Left lung (tissue), 10 donors: ENCODE data around the gene CPED1. TPM values are rescaled to one million over a fixed set of nuclear protein-coding genes. Genes with fewer than 3 reads are reported as not detected.

Experiments used
- ATAC-seq: fragments of 200-7000 bp; cut with Tn5 transposase; one replicate; pipeline ENCODE4 v1.9.1; 2020; ENCODE audit warnings: moderate library complexity
- DNase-seq, 4 donors: peaks; one replicate each; pipeline ENCODE4 v3.0.0-alpha.2; 2013 to 2020
- H3K27ac ChIP-seq, 2 donors: fragments of 200-600 bp; sonication (generic) in 1 of 2; one replicate each; pipeline versions ENCODE4 v1.5.0 to v1.8.0; 2020 to 2021
- H3K27me3 ChIP-seq, 2 donors: fragments of 200-600 bp; sonication (generic) in 1 of 2; one replicate each; pipeline versions ENCODE4 v1.5.0 to v1.8.0; 2020 to 2021
- H3K36me3 ChIP-seq, 2 donors: fragments of 200-600 bp; sonication (generic) in 1 of 2; one replicate each; pipeline versions ENCODE4 v1.5.0 to v1.8.0; 2020 to 2021
- H3K4me1 ChIP-seq, 2 donors: fragments of 200-600 bp; one replicate each; pipeline ENCODE4 v1.8.0; 2021
- H3K4me3 ChIP-seq, 2 donors: fragments of 200-600 bp; sonication (generic) in 1 of 2; one replicate each; pipeline versions ENCODE4 v1.5.0 to v1.8.0; 2020 to 2021; ENCODE audit warnings: mild to moderate bottlenecking in 1 of 2
- H3K9me3 ChIP-seq, 2 donors: fragments of 200-600 bp; sonication (generic) in 1 of 2; one replicate each; pipeline versions ENCODE4 v1.5.0 to v1.8.0; 2020 to 2021
- CTCF ChIP-seq, 2 donors: fragments of 200-600 bp; sonication (generic) in 1 of 2; IDR thresholded peaks; one replicate each; pipeline versions ENCODE4 v1.5.0 to v1.8.0; 2021; ENCODE audit warnings: antibody characterized with exemption in 2 of 2
- intact Hi-C, 2 donors: fragments of 100-400 bp; cut with DNase I; formaldehyde crosslinking; loops; one replicate each; pipeline versions ENCODE4 v1.11.2 to v1.14.2; 2022
- polyA plus RNA-seq, 6 donors: library from polyadenylated mRNA; unstranded; fragments of 120-200 nt; gene quantifications; one replicate each; pipeline ENCODE4 v1.2.1, GENCODE V29; 2013; ENCODE audit not compliant: insufficient read length in 6 of 6
- total RNA-seq, 2 donors: library from RNA; stranded (reverse); fragmentation: NEBNext Ultra II Directional; extraction: Animal tissue kit (Norgen Biotek cat#: 25700); gene quantifications; one replicate each; pipeline ENCODE4 v1.2.1, GENCODE V29; 2021
- donor health status: DM: no; HTN: yes; CAD: no.
- donor health status: DM: no; HTN: no; CAD: no.

CPED1 gene
- total and polyA plus RNA-seq, 8 donors = 8.8 to 29.6 (median 22.8) TPM

- intact Hi-C loops = no loop called here
Measured at GRCh38 chr7:121042195-121042594, 53.7 kb downstream of the CPED1 start.

GRCh38 chr7:121042899-121043298, 54.4 kb downstream of the CPED1 start:
- peaks cover 0 to 3% of the 10 kb centered on the region in 2 donors for H3K4me1 ChIP-seq
- no peak overlapping the region for H3K27ac ChIP-seq
- H3K27me3 ChIP-seq = no peaks in the 10 kb centered on the region
- no peak for ATAC-seq
- no peaks in the 10 kb centered on the region for H3K36me3 ChIP-seq
- no peak for DNase-seq
- intact Hi-C loops = no loop called here
- no peak overlapping the region for H3K4me3 ChIP-seq
- TF ChIP-seq CTCF (IDR thresholded peaks at IDR 0.05) = no peak
- H3K9me3 ChIP-seq = no peaks in the 10 kb centered on the region

More at GRCh38 chr7:121042195-121042594, 53.7 kb downstream of the CPED1 start:
- no peak for TF ChIP-seq CTCF (IDR thresholded peaks at IDR 0.05)
- H3K27me3 ChIP-seq = no peaks in the 10 kb centered on the region
- ATAC-seq (no peak), DNase-seq (no peak)
- H3K4me3 ChIP-seq = no peak overlapping the region
- no peak overlapping the region for H3K27ac ChIP-seq
- peaks cover 0 to 3% of the 10 kb centered on the region in 2 donors for H3K4me1 ChIP-seq
- H3K9me3 ChIP-seq = no peaks in the 10 kb centered on the region
- no peaks in the 10 kb centered on the region for H3K36me3 ChIP-seq

GRCh38 chr7:121043314-121044234, 55.1 kb downstream of the CPED1 start:
- H3K27me3 ChIP-seq = no peaks in the 10 kb centered on the region
- no peak for ATAC-seq
- intact Hi-C loops = no loop called here
- no peaks in the 10 kb centered on the region for H3K9me3 ChIP-seq
- H3K27ac ChIP-seq = no peak overlapping the region
- DNase-seq = no peak
- H3K36me3 ChIP-seq = no peaks in the 10 kb centered on the region
- peaks cover 0 to 3% of the 10 kb centered on the region in 2 donors for H3K4me1 ChIP-seq
- TF ChIP-seq CTCF (IDR thresholded peaks at IDR 0.05) = no peak
- no peak overlapping the region for H3K4me3 ChIP-seq

- H3K4me1 ChIP-seq = peaks cover 0 to 3% of the 10 kb centered on the region in 2 donors
- no peaks in the 10 kb centered on the region for H3K36me3 ChIP-seq
- no peak overlapping the region for H3K4me3 ChIP-seq
- no peaks in the 10 kb centered on the region for H3K9me3 ChIP-seq
- intact Hi-C loops = no loop called here
- ATAC-seq = no peak
- no peak for DNase-seq
- no peaks in the 10 kb centered on the region for H3K27me3 ChIP-seq
- TF ChIP-seq CTCF (IDR thresholded peaks at IDR 0.05) = no peak
- no peak overlapping the region for H3K27ac ChIP-seq
Measured at GRCh38 chr7:121045090-121045489, 56.6 kb downstream of the CPED1 start.

- intact Hi-C loops = no loop called here
- Histone ChIP-seq H3K27me3 (no peaks in the 10 kb centered on the region), H3K36me3 (no peaks in the 10 kb centered on the region), H3K4me3 (no peak overlapping the region), H3K9me3 (no peaks in the 10 kb centered on the region), H3K4me1 (peaks cover 0 to 3% of the 10 kb centered on the region in 2 donors), H3K27ac (no peak overlapping the region)
- DNase-seq = no peak
- TF ChIP-seq CTCF (IDR thresholded peaks at IDR 0.05) = no peak
- ATAC-seq = no peak
Measured at GRCh38 chr7:121046009-121046408, 57.5 kb downstream of the CPED1 start.
